T-helper 9 cell (primary cell): Measurements from ENCODE around the gene NCBP3.
A peak's percentile ranks its signal among the peaks of the same experiment; 100 is the strongest.
"Not testable (repeated sequence)": the region's sequence is repeated elsewhere in the genome, so short reads cannot be mapped to it uniquely, and the experiment has no call there.

Source experiments
- DNase-seq: peaks from one replicate; pipeline ENCODE4 v3.0.0-alpha.2; 2020

The NCBP3 gene

GRCh38 chr17:3846437-3847164 is 555 bp upstream of the NCBP3 start:
- no peak for DNase-seq

- no peak for DNase-seq
Observed at GRCh38 chr17:3845291-3845620, 790 bp downstream of the NCBP3 start.

GRCh38 chr17:3844556-3844955 is 1.5 kb downstream of the NCBP3 start:
- not testable (repeated sequence) for DNase-seq

GRCh38 chr17:3843935-3844516 is 2.0 kb downstream of the NCBP3 start:
- peak; percentile 33 for DNase-seq

GRCh38 chr17:3838206-3838605 is 7.8 kb downstream of the NCBP3 start:
- no peak for DNase-seq

- no peak for DNase-seq
Observed at GRCh38 chr17:3836551-3836950, 9.5 kb downstream of the NCBP3 start.

GRCh38 chr17:3835410-3836229 is 10.4 kb downstream of the NCBP3 start:
- DNase-seq: no peak

GRCh38 chr17:3834811-3835210 is 11.2 kb downstream of the NCBP3 start:
- no peak for DNase-seq

GRCh38 chr17:3828852-3829232 is 17.2 kb downstream of the NCBP3 start:
- no peak for DNase-seq

GRCh38 chr17:3828151-3828851 is 17.7 kb downstream of the NCBP3 start:
- no peak for DNase-seq

- DNase-seq: peak; percentile 68
Observed at GRCh38 chr17:3827124-3827773, 18.8 kb downstream of the NCBP3 start.

GRCh38 chr17:3826191-3826590 is 19.9 kb downstream of the NCBP3 start:
- DNase-seq: no peak

GRCh38 chr17:3821101-3821500 is 24.9 kb downstream of the NCBP3 start:
- DNase-seq: no peak

GRCh38 chr17:3818786-3819185 is 27.3 kb downstream of the NCBP3 start:
- DNase-seq: no peak

GRCh38 chr17:3817851-3818605 is 28.0 kb downstream of the NCBP3 start:
- no peak for DNase-seq

GRCh38 chr17:3815925-3816324 is 30.1 kb downstream of the NCBP3 start:
- DNase-seq: no peak

GRCh38 chr17:3815122-3815521 is 30.9 kb downstream of the NCBP3 start:
- DNase-seq: no peak

GRCh38 chr17:3814361-3814760 is 31.7 kb downstream of the NCBP3 start:
- no peak for DNase-seq

- DNase-seq: no peak
Observed at GRCh38 chr17:3813171-3813570, 32.9 kb downstream of the NCBP3 start.

- no peak for DNase-seq
Observed at GRCh38 chr17:3812771-3813170, 33.3 kb downstream of the NCBP3 start.

- no peak for DNase-seq
Observed at GRCh38 chr17:3812284-3812683, 33.8 kb downstream of the NCBP3 start.

GRCh38 chr17:3810019-3810418 is 36.0 kb downstream of the NCBP3 start:
- no peak for DNase-seq
